Activated gamma-delta T cell treated with Interleukin-2 at 50 U/mL for 16 hours (primary cell): ENCODE results near the gene MEG3.

Experiments used
- DNase-seq: peaks from one replicate; pipeline ENCODE4 v3.0.0-alpha.2; 2020

MEG3 gene

GRCh38 chr14:100867631-100868315 lies 41.9 kb downstream of the MEG3 start:
- no peak for DNase-seq

GRCh38 chr14:100868621-100869370 lies 42.9 kb downstream of the MEG3 start:
- DNase-seq = no peak

GRCh38 chr14:100871234-100872186 lies 45.6 kb downstream of the MEG3 start:
- no peak for DNase-seq

GRCh38 chr14:100872259-100873095 lies 46.6 kb downstream of the MEG3 start:
- DNase-seq = no peak

- no peak for DNase-seq
Measured at GRCh38 chr14:100873096-100873482, 47.2 kb downstream of the MEG3 start.

GRCh38 chr14:100874051-100874410 lies 48.1 kb downstream of the MEG3 start:
- DNase-seq = no peak

- DNase-seq = no peak
Measured at GRCh38 chr14:100874411-100875091, 48.6 kb downstream of the MEG3 start.

GRCh38 chr14:100875126-100875525 lies 49.2 kb downstream of the MEG3 start:
- DNase-seq = no peak

- no peak for DNase-seq
Measured at GRCh38 chr14:100875861-100876590, 50.1 kb downstream of the MEG3 start.

GRCh38 chr14:100878271-100879146 lies 52.6 kb downstream of the MEG3 start:
- DNase-seq = no peak

GRCh38 chr14:100879194-100879593 lies 53.3 kb downstream of the MEG3 start:
- DNase-seq = no peak

GRCh38 chr14:100879782-100880181 lies 53.9 kb downstream of the MEG3 start:
- no peak for DNase-seq

GRCh38 chr14:100880271-100881101 lies 54.6 kb downstream of the MEG3 start:
- DNase-seq = no peak

- no peak for DNase-seq
Measured at GRCh38 chr14:100881211-100882025, 55.5 kb downstream of the MEG3 start.

GRCh38 chr14:100882026-100882967 lies 56.4 kb downstream of the MEG3 start:
- no peak for DNase-seq

- DNase-seq = no peak
Measured at GRCh38 chr14:100882991-100883788, 57.3 kb downstream of the MEG3 start.
